H9 (cell line): ENCODE results near the gene ITPRIPL1. TPM values are rescaled to one million over a fixed set of nuclear protein-coding genes. Genes with fewer than 3 reads are reported as not detected.

ENCODE experiments used
- DNase-seq: peaks from one replicate; pipeline ENCODE4 v3.0.0-alpha.2; 2017
- H2AFZ ChIP-seq: one replicate; pipeline ENCODE4 v1.6.1; 2013; ENCODE audit warnings: mild to moderate bottlenecking, low read length, control low read depth, moderate library complexity
- H2AK5ac ChIP-seq: 2 replicates; pipeline ENCODE4 v1.6.1; 2013; ENCODE audit warnings: low read length, control low read depth, mixed read lengths; ENCODE audit not compliant: insufficient read length
- H2BK120ac ChIP-seq: one replicate; pipeline ENCODE4 v1.6.1; 2013; ENCODE audit warnings: low read depth, mild to moderate bottlenecking, low read length, control low read depth, inconsistent platforms; ENCODE audit not compliant: poor library complexity, severe bottlenecking
- H2BK12ac ChIP-seq: 2 replicates; pipeline ENCODE4 v1.6.1; 2013; ENCODE audit warnings: low read length, control low read depth, mixed read lengths, low read depth; ENCODE audit not compliant: insufficient read length
- H2BK15ac ChIP-seq: 2 replicates; pipeline ENCODE4 v1.6.1; 2013; ENCODE audit warnings: low read depth, low read length, control low read depth
- H2BK20ac ChIP-seq: one replicate; pipeline ENCODE4 v1.6.1; 2013; ENCODE audit warnings: low read depth, mild to moderate bottlenecking, low read length, control low read depth, inconsistent platforms; ENCODE audit not compliant: poor library complexity, severe bottlenecking
- H2BK5ac ChIP-seq: 2 replicates; pipeline ENCODE4 v1.6.1; 2013; ENCODE audit warnings: low read length, control low read depth, mixed read lengths; ENCODE audit not compliant: insufficient read length
- H3K14ac ChIP-seq: 2 replicates; pipeline ENCODE4 v1.6.1; 2013; ENCODE audit warnings: low read length, control low read depth; ENCODE audit not compliant: insufficient read depth
- H3K18ac ChIP-seq: 2 replicates; pipeline ENCODE4 v1.6.1; 2013; ENCODE audit warnings: low read depth, mild to moderate bottlenecking, mixed read lengths, low read length, control low read depth; ENCODE audit not compliant: insufficient read length
- H3K23ac ChIP-seq: 2 replicates; pipeline ENCODE4 v1.6.1; 2013; ENCODE audit warnings: low read length, control low read depth, mixed read lengths, low read depth; ENCODE audit not compliant: insufficient read length
- H3K23me2 ChIP-seq: 2 replicates; pipeline ENCODE4 v1.6.1; 2013; ENCODE audit warnings: low read depth, mild to moderate bottlenecking, mixed read lengths, low read length, control low read depth; ENCODE audit not compliant: insufficient read length, poor library complexity, severe bottlenecking
- H3K27ac ChIP-seq: 2 replicates; pipeline ENCODE4 v1.5.1; 2013; ENCODE audit warnings: low read length, control low read depth, mixed read lengths, low read depth; ENCODE audit not compliant: insufficient read length
- H3K27me3 ChIP-seq: 2 replicates; pipeline ENCODE4 v1.6.1; 2013; ENCODE audit warnings: low read length, control low read depth, inconsistent platforms; ENCODE audit not compliant: insufficient read depth
- H3K4ac ChIP-seq: 2 replicates; pipeline ENCODE4 v1.6.1; 2013; ENCODE audit warnings: low read depth, mild to moderate bottlenecking, control low read depth, inconsistent platforms, low read length, moderate library complexity
- H3K4me1 ChIP-seq: 2 replicates; pipeline ENCODE4 v1.6.1; 2013; ENCODE audit warnings: low read length, control low read depth, inconsistent platforms; ENCODE audit not compliant: insufficient read depth
- H3K4me2 ChIP-seq: 2 replicates; pipeline ENCODE4 v1.6.1; 2013; ENCODE audit warnings: low read length, control low read depth, mixed read lengths; ENCODE audit not compliant: insufficient read length, insufficient read depth
- H3K56ac ChIP-seq: 2 replicates; pipeline ENCODE4 v1.6.1; 2013; ENCODE audit warnings: low read depth, mild to moderate bottlenecking, mixed read lengths, low read length, control low read depth; ENCODE audit not compliant: insufficient read length
- H3K79me1 ChIP-seq: 2 replicates; pipeline ENCODE4 v1.6.1; 2013; ENCODE audit warnings: low read depth, mild to moderate bottlenecking, moderate library complexity, low read length, control low read depth, inconsistent platforms; ENCODE audit not compliant: insufficient read depth, poor library complexity, severe bottlenecking
- H3K79me2 ChIP-seq: 2 replicates; pipeline ENCODE4 v1.6.1; 2013; ENCODE audit warnings: low read length, control low read depth, inconsistent platforms; ENCODE audit not compliant: insufficient read depth
- H3K9ac ChIP-seq: 2 replicates; pipeline ENCODE4 v1.6.1; 2013; ENCODE audit warnings: low read length, control low read depth, mixed read lengths; ENCODE audit not compliant: insufficient read length; ENCODE audit errors: extremely low read depth
- H3K9me3 ChIP-seq: one replicate; pipeline ENCODE4 v1.6.1; 2013; ENCODE audit warnings: low read depth, low read length, inconsistent platforms; ENCODE audit not compliant: control insufficient read depth
- H3T11ph ChIP-seq: one replicate; pipeline ENCODE4 v1.6.1; 2013; ENCODE audit warnings: mild to moderate bottlenecking, low read length, control low read depth, inconsistent platforms
- H4K20me1 ChIP-seq: one replicate; pipeline ENCODE4 v1.6.1; 2013; ENCODE audit not compliant: control insufficient read depth, insufficient read length, insufficient read depth
- H4K5ac ChIP-seq: 2 replicates; pipeline ENCODE4 v1.6.1; 2013; ENCODE audit warnings: low read depth, mild to moderate bottlenecking, mixed read lengths, low read length, control low read depth; ENCODE audit not compliant: insufficient read length
- H4K8ac ChIP-seq: replicated peaks from 2 replicates; pipeline ENCODE4 v1.6.1; 2013; ENCODE audit warnings: low read length, control low read depth, mixed read lengths, low read depth; ENCODE audit not compliant: insufficient read length
- H4K91ac ChIP-seq: 2 replicates; pipeline ENCODE4 v1.6.1; 2013; ENCODE audit warnings: low read depth, mild to moderate bottlenecking, moderate library complexity, mixed read lengths, low read length, control low read depth; ENCODE audit not compliant: insufficient read length
- H3K27ac Mint-ChIP-seq, 3 experiments: 2 replicates in 2 of 3; 3 replicates in 1 of 3; pipeline ENCODE4 v1.8.0; 2020 to 2021; ENCODE audit warnings: mixed read lengths in 3 of 3, mild to moderate bottlenecking in 1 of 3, moderate library complexity in 1 of 3
- H3K27me3 Mint-ChIP-seq: 2 replicates; pipeline ENCODE4 v1.8.0; 2021; ENCODE audit warnings: low read depth, mild to moderate bottlenecking, moderate library complexity, mixed read lengths
- H3K36me3 Mint-ChIP-seq, 3 experiments: 2 replicates in 2 of 3; 3 replicates in 1 of 3; pipeline ENCODE4 v1.8.0; 2020 to 2021; ENCODE audit warnings: low read depth in 3 of 3, mixed read lengths in 3 of 3; ENCODE audit not compliant: insufficient read depth in 1 of 3
- H3K4me1 Mint-ChIP-seq, 2 experiments: 2 replicates each; pipeline ENCODE4 v1.8.0; 2020; ENCODE audit warnings: mixed read lengths in 2 of 2
- H3K4me3 Mint-ChIP-seq, 2 experiments: 2 replicates in 1 of 2; 3 replicates in 1 of 2; pipeline ENCODE4 v1.8.0; 2020 to 2021; ENCODE audit warnings: mild to moderate bottlenecking in 2 of 2, mixed read lengths in 2 of 2, moderate library complexity in 1 of 2
- H3K9me3 Mint-ChIP-seq, 2 experiments: 2 replicates in 1 of 2; 3 replicates in 1 of 2; pipeline ENCODE4 v1.8.0; 2020; ENCODE audit warnings: mild to moderate bottlenecking in 2 of 2, mixed read lengths in 2 of 2, moderate library complexity in 1 of 2
- CTCF ChIP-seq: fragments of 200-600 bp; sonication (generic); conservative IDR thresholded peaks from 3 replicates; pipeline ENCODE4 v1.8.0; 2021; ENCODE audit warnings: antibody characterized with exemption, mild to moderate bottlenecking
- WGBS: extraction: QIAGEN DNeasy Blood & Tissue Kit; methylation state at CpG from one replicate; pipeline ENCODE4 v1.1.7; 2013; ENCODE audit warnings: missing lambda C conversion rate, low lambda C conversion rate, mixed read lengths; ENCODE audit not compliant: insufficient read length; ENCODE audit errors: extremely low coverage; 5-methylcytosine and 5-hydroxymethylcytosine counted together
- total RNA-seq: library from RNA; stranded (reverse); gene quantifications from 2 replicates; pipeline ENCODE4 v1.2.1, GENCODE V29; 2021

The ITPRIPL1 gene
- total RNA-seq, 1 experiment from 2014 or later: 16.3 TPM

- no peaks in the 10 kb centered on the region for H3K79me2 ChIP-seq
- no peak overlapping the region for H2BK120ac ChIP-seq
- no peak overlapping the region for H4K91ac ChIP-seq
- H3K79me1 ChIP-seq: no peaks in the 10 kb centered on the region
- H2BK12ac ChIP-seq: no peak overlapping the region
- no peak overlapping the region for H3K9ac ChIP-seq
- Mint-ChIP-seq H3K9me3 (no peaks in the 10 kb centered on the region), H3K4me1 (peaks cover 11 to 14% of the 10 kb centered on the region in 2 experiments), H3K27me3 (peaks cover 12% of the 10 kb centered on the region), H3K36me3 (peaks cover 22 to 25% (median 23%) of the 10 kb centered on the region in 3 experiments), H3K4me3 (no peak overlapping the region), H3K27ac (no peak overlapping the region)
- H4K20me1 ChIP-seq: no peaks in the 10 kb centered on the region
- no peak overlapping the region for H2AK5ac ChIP-seq
- no peak for TF ChIP-seq CTCF
- no peak overlapping the region for H2BK5ac ChIP-seq
- no peak overlapping the region for H3T11ph ChIP-seq
- no peaks in the 10 kb centered on the region for H3K27me3 ChIP-seq
- no peak overlapping the region for H3K27ac ChIP-seq
- H3K4ac ChIP-seq: no peak overlapping the region
- H3K4me1 ChIP-seq: no peaks in the 10 kb centered on the region
- H3K4me2 ChIP-seq: no peak overlapping the region
- no peak overlapping the region for H4K5ac ChIP-seq
- no peaks in the 10 kb centered on the region for H3K23me2 ChIP-seq
- H3K9me3 ChIP-seq: no peaks in the 10 kb centered on the region
- H3K14ac ChIP-seq: no peak overlapping the region
- H2AFZ ChIP-seq: no peak overlapping the region
- no peak overlapping the region for H4K8ac ChIP-seq
- no peak for DNase-seq
- no peak overlapping the region for H3K56ac ChIP-seq
- H2BK15ac ChIP-seq: no peak overlapping the region
- no CpG with 5 or more reads among the region's 1 CpG for WGBS
- no peak overlapping the region for H3K23ac ChIP-seq
- H3K18ac ChIP-seq: no peak overlapping the region
- H2BK20ac ChIP-seq: no peak overlapping the region
These were observed 4.3 kb downstream of the ITPRIPL1 start for GRCh38 chr2:96329456-96329855.
